ENCODE results near the gene BACH1.
A peak's percentile ranks its signal among the peaks of the same experiment; 100 is the strongest.

The BACH1 gene

DNA sequence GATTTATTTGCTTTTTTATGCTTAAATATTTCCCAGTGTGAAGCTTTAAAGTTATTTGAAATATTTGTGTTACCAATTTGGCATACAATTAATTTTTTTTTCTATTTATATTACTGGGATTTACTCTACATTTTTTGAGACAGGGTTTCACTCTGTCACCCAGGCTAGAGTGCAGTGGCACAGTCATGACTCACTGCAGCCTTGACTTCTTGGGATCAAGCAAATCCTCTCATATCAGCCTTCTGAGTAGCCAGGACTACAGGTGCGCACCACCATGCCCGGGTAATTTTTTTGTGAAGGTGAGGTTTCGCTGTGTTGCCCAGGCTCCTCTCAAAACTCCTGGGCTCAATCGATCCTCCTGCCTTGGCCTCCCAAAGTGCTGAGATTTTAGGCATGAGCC is 39.5 kb downstream of the BACH1 start:
- H3K36me3 ChIP-seq (ENCODE audit: control insufficient read depth in 1 of 2, insufficient read depth in 2 of 2, low read length in 2 of 2), result peaks cover 0 to 10% of the 10 kb centered on the region in 2 donors

DNA sequence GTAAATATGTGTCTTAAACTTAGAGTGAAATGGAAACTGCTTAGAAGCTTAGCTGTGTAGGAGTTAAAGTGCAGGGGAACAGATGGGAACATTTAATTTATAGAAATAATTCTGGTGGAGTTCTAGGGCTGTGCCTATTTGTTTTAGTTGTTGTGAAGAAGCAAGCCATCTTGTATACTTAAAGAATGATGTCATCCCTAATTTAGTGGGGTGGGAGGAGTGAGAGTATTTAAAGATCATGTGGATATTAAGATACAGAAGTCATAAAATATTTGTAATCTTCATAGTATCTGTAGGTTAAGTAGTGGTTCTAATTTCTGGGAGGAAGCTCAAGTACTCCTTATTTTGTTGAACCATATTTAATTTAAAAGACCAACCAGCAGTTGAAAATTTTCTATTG is 41.5 kb downstream of the BACH1 start:
- Histone ChIP-seq H3K9ac (ENCODE audit: low read depth in 1 of 2, low read length in 2 of 2) (no peak overlapping the region), H3K9me3 (ENCODE audit: control insufficient read depth in 1 of 2, low read length in 2 of 2) (no peaks in the 10 kb centered on the region), H3K4me3 (ENCODE audit: low read depth in 1 of 2, low read length in 2 of 2) (no peak overlapping the region), H3K27me3 (ENCODE audit: control insufficient read depth in 1 of 2, insufficient read depth in 2 of 2, low read length in 2 of 2) (no peaks in the 10 kb centered on the region), H3K36me3 (ENCODE audit: control insufficient read depth in 1 of 2, insufficient read depth in 2 of 2, low read length in 2 of 2) (peaks cover 0 to 18% of the 10 kb centered on the region in 2 donors), H3K4me1 (ENCODE audit: control insufficient read depth in 1 of 2, insufficient read depth in 2 of 2, low read length in 2 of 2) (peaks cover 4 to 7% of the 10 kb centered on the region in 2 donors), H3K27ac (ENCODE audit: low read depth, low read length) (no peak overlapping the region)

More for the DNA sequence above, 39.5 kb downstream of the BACH1 start:
- H3K27ac ChIP-seq (ENCODE audit: low read depth, low read length), result no peak overlapping the region
- H3K9ac ChIP-seq (ENCODE audit: low read depth in 1 of 2, low read length in 2 of 2), result no peak overlapping the region
- no peaks in the 10 kb centered on the region for H3K9me3 ChIP-seq (ENCODE audit: control insufficient read depth in 1 of 2, low read length in 2 of 2)
- H3K4me1 ChIP-seq (ENCODE audit: control insufficient read depth in 1 of 2, insufficient read depth in 2 of 2, low read length in 2 of 2), result peaks cover 7% of the 10 kb centered on the region in 2 donors
- H3K27me3 ChIP-seq (ENCODE audit: control insufficient read depth in 1 of 2, insufficient read depth in 2 of 2, low read length in 2 of 2), result no peaks in the 10 kb centered on the region
- no peak overlapping the region for H3K4me3 ChIP-seq (ENCODE audit: low read depth in 1 of 2, low read length in 2 of 2)

DNA sequence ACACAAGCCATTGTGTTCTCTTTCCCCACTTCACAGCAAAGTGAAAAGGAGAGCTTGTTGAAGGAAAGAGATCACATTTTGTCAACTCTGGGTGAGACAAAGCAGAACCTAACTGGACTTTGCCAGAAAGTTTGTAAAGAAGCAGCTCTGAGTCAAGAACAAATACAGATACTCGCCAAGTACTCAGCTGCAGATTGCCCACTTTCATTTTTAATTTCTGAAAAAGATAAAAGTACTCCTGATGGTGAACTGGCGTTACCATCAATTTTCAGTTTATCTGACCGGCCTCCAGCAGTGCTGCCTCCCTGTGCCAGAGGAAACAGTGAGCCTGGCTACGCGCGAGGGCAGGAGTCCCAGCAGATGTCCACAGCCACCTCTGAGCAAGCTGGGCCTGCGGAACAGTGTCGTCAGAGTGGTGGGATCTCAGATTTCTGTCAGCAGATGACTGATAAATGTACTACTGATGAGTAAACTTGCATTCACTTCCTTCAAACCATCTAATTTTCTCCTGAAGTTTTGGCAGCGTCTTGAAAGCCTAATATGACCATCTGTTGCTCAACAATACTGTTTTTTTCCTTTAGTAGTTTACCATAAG is 43.7 kb downstream of the BACH1 start:
- Histone ChIP-seq H3K4me1 (ENCODE audit: control insufficient read depth in 1 of 2, insufficient read depth in 2 of 2, low read length in 2 of 2) (peaks cover 15% of the 10 kb centered on the region in 2 donors), H3K4me3 (ENCODE audit: low read depth in 1 of 2, low read length in 2 of 2) (no peak overlapping the region)

GRCh38 chr21:29343519-29343918 is 44.8 kb downstream of the BACH1 start:
- H3K9me3 ChIP-seq (ENCODE audit: control insufficient read depth in 1 of 2, low read length in 2 of 2), result no peaks in the 10 kb centered on the region
- H3K36me3 ChIP-seq (ENCODE audit: control insufficient read depth in 1 of 2, insufficient read depth in 2 of 2, low read length in 2 of 2), result peaks cover 0 to 18% of the 10 kb centered on the region in 2 donors
- H3K4me1 ChIP-seq (ENCODE audit: control insufficient read depth in 1 of 2, insufficient read depth in 2 of 2, low read length in 2 of 2), result peaks cover 25 to 26% of the 10 kb centered on the region in 2 donors
- no peak overlapping the region for H3K27ac ChIP-seq (ENCODE audit: low read depth, low read length)
- no peaks in the 10 kb centered on the region for H3K27me3 ChIP-seq (ENCODE audit: control insufficient read depth in 1 of 2, insufficient read depth in 2 of 2, low read length in 2 of 2)
- no peak overlapping the region for H3K9ac ChIP-seq (ENCODE audit: low read depth in 1 of 2, low read length in 2 of 2)
- no peak overlapping the region for H3K4me3 ChIP-seq (ENCODE audit: low read depth in 1 of 2, low read length in 2 of 2)

More for the DNA sequence above, 43.7 kb downstream of the BACH1 start:
- H3K9me3 ChIP-seq (ENCODE audit: control insufficient read depth in 1 of 2, low read length in 2 of 2), result no peaks in the 10 kb centered on the region
- H3K9ac ChIP-seq (ENCODE audit: low read depth in 1 of 2, low read length in 2 of 2), result no peak overlapping the region
- H3K27me3 ChIP-seq (ENCODE audit: control insufficient read depth in 1 of 2, insufficient read depth in 2 of 2, low read length in 2 of 2), result no peaks in the 10 kb centered on the region
- H3K36me3 ChIP-seq (ENCODE audit: control insufficient read depth in 1 of 2, insufficient read depth in 2 of 2, low read length in 2 of 2), result peaks cover 0 to 18% of the 10 kb centered on the region in 2 donors
- H3K27ac ChIP-seq (ENCODE audit: low read depth, low read length), result peak overlapping the region; percentile 26

DNA sequence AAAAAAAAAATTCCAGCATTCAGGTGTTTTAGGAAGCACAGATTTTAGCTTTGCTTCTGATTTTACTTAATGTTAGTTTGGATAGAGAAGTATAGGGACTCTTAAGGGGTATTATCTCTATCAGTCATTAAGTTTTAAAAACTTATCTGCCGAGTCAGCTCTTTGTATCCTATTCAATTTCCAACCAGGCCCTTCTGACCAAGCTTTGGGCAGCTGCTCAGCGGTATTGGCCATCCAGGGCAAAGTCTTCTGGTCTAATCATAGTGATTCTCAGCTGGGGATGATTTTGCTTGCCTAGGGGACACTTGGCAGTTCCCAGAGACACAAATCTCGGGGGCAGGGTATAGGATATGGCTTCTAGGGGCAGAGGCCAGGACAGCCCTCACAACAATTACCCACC is 47.6 kb downstream of the BACH1 start:
- Histone ChIP-seq H3K9ac (ENCODE audit: low read depth in 1 of 2, low read length in 2 of 2) (no peak overlapping the region), H3K27me3 (ENCODE audit: control insufficient read depth in 1 of 2, insufficient read depth in 2 of 2, low read length in 2 of 2) (no peaks in the 10 kb centered on the region), H3K4me1 (ENCODE audit: control insufficient read depth in 1 of 2, insufficient read depth in 2 of 2, low read length in 2 of 2) (peaks cover 26 to 31% of the 10 kb centered on the region in 2 donors), H3K36me3 (ENCODE audit: control insufficient read depth in 1 of 2, insufficient read depth in 2 of 2, low read length in 2 of 2) (peaks cover 0 to 18% of the 10 kb centered on the region in 2 donors), H3K9me3 (ENCODE audit: control insufficient read depth in 1 of 2, low read length in 2 of 2) (no peaks in the 10 kb centered on the region), H3K4me3 (ENCODE audit: low read depth in 1 of 2, low read length in 2 of 2) (no peak overlapping the region), H3K27ac (ENCODE audit: low read depth, low read length) (no peak overlapping the region)

- Histone ChIP-seq H3K27ac (ENCODE audit: low read depth, low read length) (no peak overlapping the region), H3K9me3 (ENCODE audit: control insufficient read depth in 1 of 2, low read length in 2 of 2) (no peaks in the 10 kb centered on the region), H3K9ac (ENCODE audit: low read depth in 1 of 2, low read length in 2 of 2) (no peak overlapping the region), H3K4me3 (ENCODE audit: low read depth in 1 of 2, low read length in 2 of 2) (no peak overlapping the region), H3K36me3 (ENCODE audit: control insufficient read depth in 1 of 2, insufficient read depth in 2 of 2, low read length in 2 of 2) (peaks cover 0 to 18% of the 10 kb centered on the region in 2 donors), H3K4me1 (ENCODE audit: control insufficient read depth in 1 of 2, insufficient read depth in 2 of 2, low read length in 2 of 2) (peaks cover 26 to 31% of the 10 kb centered on the region in 2 donors), H3K27me3 (ENCODE audit: control insufficient read depth in 1 of 2, insufficient read depth in 2 of 2, low read length in 2 of 2) (no peaks in the 10 kb centered on the region)
Measured at GRCh38 chr21:29346771-29347170, 48.0 kb downstream of the BACH1 start.

GRCh38 chr21:29347274-29347681 is 48.6 kb downstream of the BACH1 start:
- Histone ChIP-seq H3K27me3 (ENCODE audit: control insufficient read depth in 1 of 2, insufficient read depth in 2 of 2, low read length in 2 of 2) (no peaks in the 10 kb centered on the region), H3K27ac (ENCODE audit: low read depth, low read length) (no peak overlapping the region), H3K36me3 (ENCODE audit: control insufficient read depth in 1 of 2, insufficient read depth in 2 of 2, low read length in 2 of 2) (peaks cover 0 to 17% of the 10 kb centered on the region in 2 donors), H3K4me3 (ENCODE audit: low read depth in 1 of 2, low read length in 2 of 2) (no peak overlapping the region), H3K9ac (ENCODE audit: low read depth in 1 of 2, low read length in 2 of 2) (no peak overlapping the region), H3K9me3 (ENCODE audit: control insufficient read depth in 1 of 2, low read length in 2 of 2) (no peaks in the 10 kb centered on the region), H3K4me1 (ENCODE audit: control insufficient read depth in 1 of 2, insufficient read depth in 2 of 2, low read length in 2 of 2) (peaks cover 25 to 31% of the 10 kb centered on the region in 2 donors)

- Histone ChIP-seq H3K36me3 (ENCODE audit: control insufficient read depth in 1 of 2, insufficient read depth in 2 of 2, low read length in 2 of 2) (no peaks in the 10 kb centered on the region), H3K27ac (ENCODE audit: low read depth, low read length) (no peak overlapping the region), H3K4me3 (ENCODE audit: low read depth in 1 of 2, low read length in 2 of 2) (no peak overlapping the region), H3K9ac (ENCODE audit: low read depth in 1 of 2, low read length in 2 of 2) (no peak overlapping the region), H3K27me3 (ENCODE audit: control insufficient read depth in 1 of 2, insufficient read depth in 2 of 2, low read length in 2 of 2) (no peaks in the 10 kb centered on the region), H3K9me3 (ENCODE audit: control insufficient read depth in 1 of 2, low read length in 2 of 2) (no peaks in the 10 kb centered on the region), H3K4me1 (ENCODE audit: control insufficient read depth in 1 of 2, insufficient read depth in 2 of 2, low read length in 2 of 2) (peaks cover 20 to 31% of the 10 kb centered on the region in 2 donors)
Measured at GRCh38 chr21:29349702-29350101, 51.0 kb downstream of the BACH1 start.

DNA sequence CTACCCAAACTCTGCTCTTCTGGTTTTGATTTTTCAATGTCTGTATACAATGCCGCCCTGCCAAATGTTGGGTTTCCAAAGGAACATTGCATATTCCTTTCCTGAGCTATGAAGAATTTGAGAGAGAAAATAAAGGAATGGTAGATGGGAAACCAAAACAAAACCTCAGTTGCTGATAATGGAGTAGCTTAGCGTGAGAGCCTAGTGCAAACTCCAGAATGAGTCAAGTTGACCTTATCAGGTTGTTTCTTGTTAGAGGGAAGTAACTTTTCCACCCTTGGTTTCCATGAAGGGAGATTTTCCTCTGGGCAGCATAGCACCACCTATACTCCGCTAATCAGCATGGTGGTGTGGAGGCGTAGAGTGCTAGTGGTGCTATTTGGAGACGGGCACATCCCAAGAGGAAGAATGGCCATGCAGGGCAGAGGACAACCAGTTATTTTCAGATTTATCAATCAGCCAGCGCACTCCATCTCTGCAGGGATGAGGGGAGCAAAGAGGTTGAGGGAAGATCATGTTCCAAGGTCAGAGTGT is 51.6 kb downstream of the BACH1 start:
- Histone ChIP-seq H3K9me3 (ENCODE audit: control insufficient read depth in 1 of 2, low read length in 2 of 2) (no peaks in the 10 kb centered on the region), H3K27me3 (ENCODE audit: control insufficient read depth in 1 of 2, insufficient read depth in 2 of 2, low read length in 2 of 2) (no peaks in the 10 kb centered on the region), H3K4me1 (ENCODE audit: control insufficient read depth in 1 of 2, insufficient read depth in 2 of 2, low read length in 2 of 2) (peaks cover 20 to 31% of the 10 kb centered on the region in 2 donors), H3K9ac (ENCODE audit: low read depth in 1 of 2, low read length in 2 of 2) (no peak overlapping the region), H3K36me3 (ENCODE audit: control insufficient read depth in 1 of 2, insufficient read depth in 2 of 2, low read length in 2 of 2) (no peaks in the 10 kb centered on the region), H3K4me3 (ENCODE audit: low read depth in 1 of 2, low read length in 2 of 2) (no peak overlapping the region), H3K27ac (ENCODE audit: low read depth, low read length) (no peak overlapping the region)

DNA sequence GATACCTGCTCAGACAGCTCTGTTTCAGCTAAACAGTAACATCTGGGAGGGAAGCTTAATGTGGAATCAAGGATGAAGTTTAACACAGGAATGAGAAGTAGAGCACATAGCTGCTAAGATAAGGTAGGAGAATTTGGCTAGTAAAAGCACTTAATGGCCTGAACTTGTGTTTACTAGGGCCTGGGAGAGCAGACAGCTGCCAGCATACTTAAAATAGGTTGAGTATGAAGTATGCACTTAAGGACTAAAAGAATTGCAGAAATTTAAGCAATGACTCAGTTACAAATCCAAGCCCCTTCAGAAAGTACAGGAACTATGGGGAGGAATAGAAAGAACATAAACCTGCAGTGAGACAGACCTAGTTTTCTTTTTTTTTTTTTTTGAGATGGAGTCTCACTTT is 53.0 kb downstream of the BACH1 start:
- Histone ChIP-seq H3K27ac (ENCODE audit: low read depth, low read length) (no peak overlapping the region), H3K4me1 (ENCODE audit: control insufficient read depth in 1 of 2, insufficient read depth in 2 of 2, low read length in 2 of 2) (peaks cover 19 to 28% of the 10 kb centered on the region in 2 donors), H3K27me3 (ENCODE audit: control insufficient read depth in 1 of 2, insufficient read depth in 2 of 2, low read length in 2 of 2) (no peaks in the 10 kb centered on the region), H3K9ac (ENCODE audit: low read depth in 1 of 2, low read length in 2 of 2) (no peak overlapping the region), H3K4me3 (ENCODE audit: low read depth in 1 of 2, low read length in 2 of 2) (no peak overlapping the region), H3K9me3 (ENCODE audit: control insufficient read depth in 1 of 2, low read length in 2 of 2) (no peaks in the 10 kb centered on the region), H3K36me3 (ENCODE audit: control insufficient read depth in 1 of 2, insufficient read depth in 2 of 2, low read length in 2 of 2) (no peaks in the 10 kb centered on the region)

All from duodenal mucosa (tissue), 2 donors.